AG10803 (cell line): ENCODE results near the gene LIMS1.
A peak's percentile ranks its signal among the peaks of the same experiment; 100 is the strongest.

Experiments
- DNase-seq: peaks from one replicate; pipeline ENCODE4 v3.0.0; 2010; ENCODE audit warnings: low read depth
- H3K4me3 ChIP-seq: 2 replicates; pipeline ENCODE4 v1.5.1; 2011; ENCODE audit warnings: mild to moderate bottlenecking, low read length, control low read depth
- CTCF ChIP-seq: conservative IDR thresholded peaks from 2 replicates; pipeline ENCODE4 v1.5.1; 2011; ENCODE audit warnings: mild to moderate bottlenecking, low read length, control low read depth, inconsistent platforms

LIMS1 gene

GRCh38 chr2:108573061-108573460 is 38.8 kb downstream of the LIMS1 start:
- no peak for TF ChIP-seq CTCF
- peak; percentile 91 for DNase-seq
- H3K4me3 ChIP-seq, result peak overlapping the region; percentile 36

- no peak for TF ChIP-seq CTCF
- no peak for DNase-seq
- H3K4me3 ChIP-seq, result no peak overlapping the region
Measured at GRCh38 chr2:108574332-108574731, 40.1 kb downstream of the LIMS1 start.

- peak; percentile 89 for DNase-seq
- TF ChIP-seq CTCF, result no peak
- no peak overlapping the region for H3K4me3 ChIP-seq
Measured at GRCh38 chr2:108575132-108575966, 41.1 kb downstream of the LIMS1 start.

GRCh38 chr2:108577099-108577498 is 42.8 kb downstream of the LIMS1 start:
- no peak for TF ChIP-seq CTCF
- DNase-seq, result no peak
- no peak overlapping the region for H3K4me3 ChIP-seq

- peak; percentile 42 for DNase-seq
- no peak overlapping the region for H3K4me3 ChIP-seq
- no peak for TF ChIP-seq CTCF
Measured at GRCh38 chr2:108579623-108580022, 45.4 kb downstream of the LIMS1 start.

- no peak overlapping the region for H3K4me3 ChIP-seq
- no peak for TF ChIP-seq CTCF
- no peak for DNase-seq
Measured at GRCh38 chr2:108580050-108580449, 45.8 kb downstream of the LIMS1 start.

GRCh38 chr2:108583903-108584520 is 49.7 kb downstream of the LIMS1 start:
- TF ChIP-seq CTCF, result peak; percentile 91
- peak; percentile 81 for DNase-seq
- no peak overlapping the region for H3K4me3 ChIP-seq
